Activated T-helper 1 cell treated with anti-CD3 and anti-CD28 coated beads, Interleukin-2, amount 50 U/mL, for 16 hours (primary cell): ENCODE data around the gene BMPR2.
"Not testable (repeated sequence)": the region's sequence is repeated elsewhere in the genome, so short reads cannot be mapped to it uniquely, and the experiment has no call there.

Experiments used
- DNase-seq, 2 donors: peaks; one replicate each; pipeline ENCODE4 v3.0.0-alpha.2; 2020; ENCODE audit warnings: low read depth in 1 of 2, low spot score in 1 of 2

The BMPR2 gene

DNA sequence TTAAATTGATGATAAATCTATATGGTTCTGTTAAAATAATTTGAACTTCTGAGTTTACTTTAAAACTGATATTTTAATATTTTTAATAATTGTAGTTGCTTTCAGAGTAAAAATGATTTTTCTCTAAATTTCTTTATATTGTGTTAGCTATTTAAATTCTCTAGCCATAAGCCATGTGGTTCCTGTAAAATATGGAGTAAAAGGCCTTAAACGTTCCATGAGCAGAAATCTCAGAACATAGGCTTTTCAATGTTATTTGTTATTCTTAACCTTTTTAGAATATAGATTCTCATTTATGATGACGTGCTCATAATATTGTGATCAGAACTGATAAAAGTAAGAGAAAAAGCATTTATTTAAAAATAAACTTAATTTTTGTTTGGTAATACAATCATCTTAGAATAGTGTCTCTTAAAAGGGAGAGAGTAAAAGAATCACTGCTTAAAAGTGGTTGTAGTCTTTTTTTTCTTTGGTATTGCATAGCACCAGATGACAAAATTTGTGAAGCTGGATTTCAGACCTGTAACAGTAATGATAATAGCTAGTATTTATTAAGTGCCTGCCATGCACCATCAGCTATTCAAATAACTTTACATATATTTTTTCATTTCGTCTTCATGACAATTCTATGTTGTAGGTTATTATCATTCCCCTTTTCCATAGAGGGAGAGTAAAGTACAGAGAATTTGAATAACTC is 2.7 kb downstream of the BMPR2 start:
- DNase-seq = no peak

DNA sequence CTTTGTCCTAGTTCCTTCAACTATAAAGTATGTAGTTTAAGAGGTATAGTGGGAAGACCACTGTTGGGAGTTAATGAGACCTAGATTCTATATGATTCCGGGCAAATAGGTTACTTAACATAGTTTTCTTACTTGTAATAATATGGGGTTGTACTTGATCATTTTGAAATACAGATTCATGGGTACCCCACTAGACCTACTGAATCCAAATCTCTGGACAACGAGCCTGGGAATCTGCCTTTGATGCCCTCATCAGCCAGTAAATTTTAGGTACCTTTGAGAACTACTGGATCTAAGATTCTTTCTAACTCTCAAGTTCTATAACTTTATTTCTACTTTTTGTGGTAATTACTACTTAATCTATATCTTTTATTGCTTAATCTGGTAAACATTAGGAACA is 6.6 kb downstream of the BMPR2 start:
- DNase-seq = no peak

DNA sequence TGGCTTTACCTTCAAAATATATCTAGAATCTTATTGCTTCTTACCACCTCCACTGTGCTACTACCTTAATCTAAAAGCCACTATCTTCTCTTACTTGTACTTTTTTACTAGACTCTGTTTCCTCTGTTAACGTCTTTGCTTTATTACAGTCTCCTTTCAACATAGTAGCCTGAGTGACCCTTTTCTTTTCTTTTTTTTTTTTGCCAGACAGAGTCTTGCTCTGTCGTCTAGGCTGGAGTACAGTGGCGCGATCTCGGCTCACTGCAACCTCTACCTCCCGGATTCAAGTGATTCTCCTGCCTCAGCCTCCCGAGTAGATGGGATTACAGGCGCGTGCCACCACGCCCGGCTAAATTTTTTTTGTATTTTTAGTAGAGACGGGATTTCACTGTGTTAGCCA is 10.4 kb downstream of the BMPR2 start:
- not testable (repeated sequence) for DNase-seq

DNA sequence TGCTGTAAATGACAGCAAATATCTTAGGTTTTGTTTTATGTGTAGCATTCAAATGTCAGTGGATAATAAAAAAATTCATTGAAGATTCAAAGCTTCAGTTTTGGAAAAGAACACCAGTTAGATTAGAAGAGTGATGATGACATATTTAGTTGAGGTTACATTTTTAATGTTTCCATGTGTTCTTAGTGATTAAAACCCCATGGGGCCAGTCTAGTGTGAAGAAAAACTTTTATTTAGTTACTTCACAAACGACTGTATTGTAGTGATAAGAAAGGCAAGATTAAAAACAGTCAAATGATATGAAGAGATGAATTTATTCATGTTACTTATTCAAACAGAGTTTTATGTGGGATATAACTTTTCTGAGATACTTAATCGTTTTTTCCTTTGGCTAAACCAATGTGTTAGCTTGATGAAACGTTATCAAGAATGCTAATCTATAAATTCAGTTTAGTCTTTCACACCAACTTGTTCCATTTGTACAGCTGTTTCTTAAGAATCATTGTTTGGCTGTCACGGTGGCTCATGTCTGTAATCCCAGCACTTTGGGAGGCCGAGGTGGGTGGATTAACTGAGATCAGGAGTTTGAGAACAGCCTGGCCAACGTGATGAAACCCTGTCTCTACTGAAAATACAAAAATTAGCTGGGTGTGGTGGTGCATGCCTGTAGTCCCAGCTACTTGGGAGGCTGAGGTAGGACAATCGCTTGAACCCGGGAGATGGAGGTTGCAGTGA is 11.6 kb downstream of the BMPR2 start:
- no peak for DNase-seq

DNA sequence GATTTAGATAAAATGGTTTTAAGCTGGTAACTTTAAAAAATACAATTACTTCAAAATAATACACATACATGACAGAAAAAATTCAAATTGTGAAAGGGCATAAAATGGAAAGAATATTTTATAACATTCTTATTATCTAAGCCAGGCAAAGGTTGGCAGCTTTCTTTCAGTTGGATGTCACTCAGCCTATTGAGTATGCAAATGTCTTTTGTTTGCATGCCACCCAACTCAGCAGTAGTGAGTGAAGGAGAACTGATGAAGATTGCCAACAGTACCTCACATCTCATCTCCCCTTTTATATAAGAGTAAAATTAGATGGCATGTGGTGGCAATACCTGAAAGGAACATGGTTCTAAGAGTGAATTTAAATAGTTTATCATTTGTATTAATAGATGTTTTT is 24.8 kb downstream of the BMPR2 start:
- no peak for DNase-seq

DNA sequence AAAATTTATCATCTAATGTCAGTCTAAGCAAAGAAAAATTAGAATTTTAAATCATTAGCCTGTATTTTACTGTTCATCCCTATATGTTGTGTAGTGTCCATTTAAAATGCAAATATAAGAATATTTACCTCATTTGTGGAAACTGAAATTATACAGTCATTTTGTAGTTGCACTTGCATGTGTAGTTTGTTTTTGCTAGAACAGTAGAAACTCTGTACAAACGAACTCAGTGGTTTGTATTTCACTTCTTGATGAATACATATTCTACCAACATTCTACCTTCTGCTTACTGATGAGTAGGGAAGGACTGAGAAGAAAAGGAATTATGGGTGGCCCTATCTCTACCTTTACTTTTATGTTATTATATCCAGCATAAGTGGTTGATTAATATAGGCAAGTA is 29.7 kb downstream of the BMPR2 start:
- DNase-seq = no peak

DNA sequence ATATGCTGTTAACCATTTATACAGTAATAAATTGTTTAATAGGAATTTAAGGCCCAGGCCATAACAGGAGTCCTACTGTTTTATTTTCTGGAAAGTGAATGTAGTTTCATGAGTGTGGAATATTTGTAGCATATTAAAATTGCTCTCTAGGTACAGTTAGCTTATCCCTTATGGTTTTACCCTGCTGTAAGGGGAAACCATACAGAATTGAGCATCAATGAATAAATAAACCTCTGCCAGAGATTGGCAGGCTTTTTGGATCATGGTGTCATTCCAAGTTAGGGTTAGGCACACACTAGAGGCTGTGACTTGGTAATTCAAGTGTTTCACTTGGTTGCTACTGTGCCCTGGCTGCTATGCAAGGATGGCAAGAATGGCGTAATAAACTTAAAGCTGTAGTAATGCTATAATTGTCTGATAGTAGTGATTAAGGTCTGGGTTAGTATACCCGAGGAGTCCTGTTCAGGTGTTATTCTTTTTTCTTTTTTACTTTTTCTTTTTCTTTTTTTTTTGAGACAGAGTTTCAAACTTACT is 30.4 kb downstream of the BMPR2 start:
- no peak for DNase-seq

DNA sequence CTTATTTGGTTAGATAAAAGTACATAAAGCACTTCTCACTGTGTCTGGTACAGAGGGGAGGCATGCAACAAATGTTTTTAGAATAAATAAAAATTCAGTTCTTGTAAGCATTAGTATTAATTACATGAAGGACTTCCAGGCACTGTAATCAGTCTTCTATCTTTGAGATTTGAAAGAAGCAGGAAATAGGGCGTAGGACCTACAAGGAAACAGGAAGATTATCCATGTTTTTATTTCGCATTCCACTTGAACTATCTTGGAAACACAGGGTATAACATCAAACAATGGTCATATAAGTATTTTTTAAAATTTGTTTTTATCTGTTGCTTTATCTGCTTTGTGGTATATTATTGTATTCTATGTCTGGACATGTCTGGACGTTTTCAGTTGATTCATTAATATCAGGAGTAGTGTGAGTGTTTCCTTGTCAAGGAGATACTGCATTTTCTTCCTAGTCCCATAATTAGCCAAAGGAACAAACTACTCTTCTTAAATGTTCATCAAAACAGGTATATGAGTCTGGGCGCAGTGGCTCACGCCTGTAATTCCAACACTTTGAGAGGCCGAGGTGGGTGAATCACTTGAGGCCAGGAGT is 32.5 kb downstream of the BMPR2 start:
- no peak for DNase-seq

DNA sequence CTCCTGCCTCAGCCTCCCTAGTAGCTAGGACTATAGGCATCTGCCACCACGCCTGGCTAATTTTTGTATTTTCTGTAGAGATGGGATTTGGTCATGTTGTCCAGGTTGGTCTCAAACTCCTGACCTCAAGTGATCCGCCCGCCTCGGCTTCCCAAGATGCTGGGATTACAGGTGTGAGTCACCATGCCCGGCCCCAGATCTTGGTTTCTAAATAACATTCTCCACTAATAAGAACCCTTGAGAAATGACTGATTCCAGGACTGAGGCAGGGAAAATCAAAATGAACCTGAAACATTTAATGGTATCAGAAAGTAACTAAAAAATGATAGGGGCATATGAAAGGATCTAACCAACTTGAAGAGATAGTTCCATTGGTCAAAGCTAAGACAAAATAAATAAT is 34.0 kb downstream of the BMPR2 start:
- no peak for DNase-seq

DNA sequence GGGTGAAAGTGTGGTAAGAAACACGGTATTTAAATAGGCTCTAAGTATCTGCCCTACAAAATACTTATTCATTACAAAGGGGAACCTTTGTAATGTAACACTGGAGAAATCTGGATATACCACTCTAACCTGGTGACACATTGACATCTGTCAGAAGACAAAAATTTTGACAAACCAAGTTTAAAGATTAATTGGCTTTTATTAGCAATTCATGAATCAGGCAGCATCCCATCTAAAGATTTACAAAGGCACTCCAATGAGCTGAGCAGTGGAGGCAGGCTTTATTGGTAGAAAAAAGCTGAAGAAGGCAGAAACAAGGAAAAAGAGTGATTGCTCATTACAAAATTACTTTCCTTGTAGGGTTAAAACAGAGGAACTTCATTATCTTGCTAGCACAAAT is 35.0 kb downstream of the BMPR2 start:
- DNase-seq = no peak

DNA sequence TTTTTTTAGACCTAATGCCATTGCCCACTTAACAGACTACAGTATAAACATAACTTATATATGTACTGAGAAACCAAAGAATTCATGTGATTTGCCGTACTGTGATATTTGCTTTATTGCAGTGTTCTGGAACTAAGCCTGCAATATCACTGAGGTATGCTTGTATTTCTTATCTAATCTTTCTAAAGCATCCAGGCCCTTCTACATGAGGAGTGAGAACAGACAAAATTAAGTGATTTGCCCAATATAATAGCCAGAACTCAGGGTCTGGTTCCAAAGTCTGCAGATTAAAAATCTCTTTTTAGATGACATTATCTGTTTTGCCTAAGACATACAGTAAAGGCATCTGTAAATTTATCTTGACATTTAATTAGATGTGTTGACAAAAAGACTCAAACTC is 41.9 kb downstream of the BMPR2 start:
- DNase-seq = no peak

DNA sequence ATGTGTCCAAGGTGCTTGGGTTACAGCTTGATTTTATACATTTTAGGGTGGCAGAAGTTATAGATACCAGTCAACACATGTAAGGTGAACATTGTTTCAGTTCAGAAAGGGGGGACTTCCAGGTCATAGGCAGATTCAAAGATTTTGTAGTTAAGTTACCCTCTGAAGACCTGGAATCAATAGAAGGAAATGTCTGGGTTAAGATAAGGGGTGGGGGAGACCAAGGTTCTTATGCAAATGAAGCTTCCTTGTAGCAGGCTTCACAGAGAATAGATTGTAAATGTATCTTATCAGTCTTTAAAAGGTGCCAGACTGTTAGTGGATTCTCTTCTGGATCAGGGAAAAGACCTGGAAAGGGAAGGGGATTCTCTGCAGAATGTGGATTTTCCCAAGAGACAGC is 42.4 kb downstream of the BMPR2 start:
- no peak for DNase-seq

DNA sequence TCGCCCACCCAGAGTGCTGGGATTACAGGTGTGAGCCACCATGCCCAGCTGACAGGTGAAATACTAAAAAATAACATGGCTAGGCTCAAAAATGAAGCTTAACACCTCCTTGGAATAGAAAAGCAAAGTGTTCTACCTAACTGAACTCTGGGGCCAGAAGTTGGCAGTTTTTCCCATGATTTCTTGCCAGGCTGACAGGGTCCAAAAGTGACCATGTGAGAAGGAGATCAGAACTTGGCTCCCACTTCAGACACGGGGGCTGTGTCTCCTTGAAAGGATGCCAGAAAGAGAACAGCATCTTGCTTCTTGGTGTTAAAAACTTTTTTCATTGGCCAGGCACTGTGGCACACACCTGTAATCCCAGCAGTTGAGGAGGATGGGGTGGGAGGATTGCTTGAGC is 47.0 kb downstream of the BMPR2 start:
- no peak for DNase-seq

DNA sequence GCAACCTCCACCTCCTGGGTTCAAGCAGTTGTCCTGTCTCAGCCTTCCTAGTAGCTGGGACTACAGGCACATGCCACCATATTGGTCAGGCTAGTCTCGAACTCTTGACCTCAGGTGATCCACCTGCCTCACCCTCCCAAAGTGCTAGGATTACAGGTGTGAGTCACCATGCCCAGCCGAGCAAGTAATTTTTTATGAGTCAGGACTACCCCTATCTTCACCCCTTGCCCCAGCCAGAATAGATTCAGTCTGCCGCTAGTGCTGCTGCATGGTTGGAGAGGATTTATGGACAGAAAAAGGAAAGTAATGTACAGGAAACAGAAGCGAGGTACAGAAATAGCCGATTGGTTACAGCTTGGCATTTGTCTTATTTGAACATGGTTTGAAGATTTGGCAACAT is 48.9 kb downstream of the BMPR2 start:
- no peak for DNase-seq

DNA sequence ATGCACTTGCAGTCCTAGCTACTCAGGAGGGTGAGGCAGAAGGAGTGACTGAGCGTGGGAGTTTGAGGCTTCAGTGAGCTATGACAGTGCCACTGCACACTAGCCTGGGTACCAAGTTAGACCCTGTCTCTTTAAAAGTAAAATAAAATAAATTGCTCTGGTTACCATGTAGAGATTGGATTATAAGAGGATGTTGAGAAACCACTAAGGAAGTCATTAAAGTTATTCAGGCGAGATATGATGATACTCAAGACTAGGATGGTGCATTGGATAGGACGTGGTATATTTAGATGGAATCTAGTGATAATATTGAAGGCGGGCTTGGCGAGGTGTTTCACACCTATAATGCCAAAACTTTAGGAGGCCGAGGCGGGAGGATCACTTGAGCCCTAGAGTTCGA is 50.6 kb downstream of the BMPR2 start:
- DNase-seq = no peak

DNA sequence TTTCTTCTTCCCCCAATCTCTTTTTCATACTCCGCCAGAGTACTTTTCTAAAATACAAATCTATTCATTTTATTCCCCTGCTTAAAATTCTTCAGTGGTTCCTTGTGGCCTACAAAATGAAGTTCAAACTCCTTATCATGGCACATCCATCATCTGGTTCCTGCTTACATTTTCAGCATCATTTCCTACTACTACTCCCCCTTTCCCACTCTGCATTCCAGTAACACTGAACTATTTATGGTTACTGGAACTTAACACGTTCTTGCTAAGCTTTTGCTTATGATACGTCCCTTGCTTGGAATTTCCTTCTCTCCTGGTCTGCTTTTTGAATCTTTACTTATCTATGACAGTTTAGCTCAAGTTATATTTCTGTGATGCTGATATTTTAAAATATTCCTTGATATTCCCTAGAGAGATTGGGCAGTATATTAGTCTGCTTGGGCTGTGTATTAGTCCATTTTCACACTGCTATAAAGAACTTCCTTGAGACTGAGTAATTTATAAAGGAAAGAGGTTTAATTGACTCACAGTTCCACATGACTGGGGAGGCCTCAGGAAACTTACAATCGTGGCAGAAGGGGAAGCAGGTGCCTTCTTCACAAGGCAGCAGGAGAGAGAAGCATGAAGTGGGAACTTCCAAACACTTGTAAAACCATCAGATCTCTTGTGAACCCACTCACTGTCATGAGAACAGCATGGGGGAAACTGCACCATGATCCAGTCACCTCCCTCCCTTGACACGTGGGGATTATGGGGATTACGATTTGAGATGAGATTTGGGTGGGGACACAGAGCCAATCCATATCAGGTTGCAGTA is 53.2 kb downstream of the BMPR2 start:
- DNase-seq = no peak

DNA sequence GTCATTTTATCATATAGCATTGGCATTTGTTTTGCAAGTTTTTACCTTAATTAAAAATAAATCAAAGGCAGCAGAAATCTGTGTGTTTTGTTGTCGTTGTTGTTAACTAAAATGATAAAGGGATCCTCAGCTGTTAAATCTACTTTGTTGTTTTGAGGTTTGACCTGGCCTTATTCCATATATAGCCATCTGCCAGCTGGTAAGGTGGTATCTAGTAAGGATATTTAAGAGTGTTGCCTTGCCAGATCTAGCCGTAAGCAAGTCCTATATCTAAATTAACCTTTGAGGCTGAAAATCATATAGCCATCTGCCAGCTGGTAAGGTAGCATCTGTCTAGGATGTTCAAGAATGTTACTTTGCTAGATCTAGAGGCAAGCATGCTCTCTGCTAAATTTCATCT is 56.6 kb downstream of the BMPR2 start:
- DNase-seq = no peak

DNA sequence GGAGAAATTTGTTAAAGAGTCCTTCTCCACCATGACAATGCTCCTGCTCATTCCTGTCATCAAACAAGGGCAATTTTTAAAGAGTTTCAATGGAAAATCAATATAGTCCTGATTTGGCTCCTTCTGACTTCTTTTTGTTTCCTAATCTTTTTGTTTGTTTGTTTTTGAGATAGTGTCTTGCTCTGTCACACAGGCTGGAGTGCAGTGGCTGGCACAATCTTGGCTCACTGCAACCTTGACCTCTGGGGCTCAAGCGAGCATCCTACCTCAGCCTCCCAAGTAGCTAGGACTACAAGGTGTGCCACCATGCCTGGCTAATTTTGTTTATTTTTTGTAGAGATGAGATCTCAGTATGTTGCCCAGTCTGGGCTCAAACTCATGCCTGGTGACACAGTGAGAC is 58.3 kb downstream of the BMPR2 start:
- DNase-seq = no peak

DNA sequence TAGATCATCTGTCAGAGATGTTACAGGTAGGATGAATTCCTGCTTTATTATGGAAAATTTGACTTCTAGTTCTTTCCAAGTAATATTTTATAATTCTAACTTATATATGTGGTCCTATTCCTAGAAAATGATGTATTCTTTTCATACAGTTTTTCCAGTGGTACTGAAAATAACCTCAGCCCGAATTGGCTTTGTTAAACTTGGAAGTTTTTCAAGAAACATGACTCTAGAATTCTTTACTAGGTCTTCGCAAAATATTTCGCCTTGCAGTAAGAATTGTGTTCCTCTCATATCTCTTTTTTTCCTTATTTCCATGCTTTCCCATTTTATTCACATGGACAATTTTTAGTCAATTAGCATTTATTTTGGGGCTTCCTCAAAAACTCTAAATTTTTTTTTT is 60.5 kb downstream of the BMPR2 start:
- no peak for DNase-seq

DNA sequence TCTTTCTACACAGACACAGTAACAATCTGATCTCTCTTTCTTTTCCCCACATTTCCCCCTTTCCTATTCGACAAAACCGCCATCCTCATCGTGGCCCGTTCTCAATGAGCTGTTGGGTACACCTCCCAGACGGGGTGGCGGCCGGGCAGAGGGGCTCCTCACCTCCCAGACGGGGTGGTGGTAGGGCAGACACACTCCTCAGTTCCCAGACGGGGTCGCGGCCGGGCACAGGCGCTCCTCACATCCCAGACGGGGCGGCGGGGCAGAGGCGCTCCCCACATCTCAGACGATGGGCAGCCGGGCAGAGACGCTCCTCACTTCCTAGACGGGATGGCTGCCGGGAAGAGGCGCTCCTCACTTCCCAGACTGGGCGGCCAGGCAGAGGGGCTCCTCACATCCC is 64.0 kb downstream of the BMPR2 start:
- not testable (repeated sequence) for DNase-seq

DNA sequence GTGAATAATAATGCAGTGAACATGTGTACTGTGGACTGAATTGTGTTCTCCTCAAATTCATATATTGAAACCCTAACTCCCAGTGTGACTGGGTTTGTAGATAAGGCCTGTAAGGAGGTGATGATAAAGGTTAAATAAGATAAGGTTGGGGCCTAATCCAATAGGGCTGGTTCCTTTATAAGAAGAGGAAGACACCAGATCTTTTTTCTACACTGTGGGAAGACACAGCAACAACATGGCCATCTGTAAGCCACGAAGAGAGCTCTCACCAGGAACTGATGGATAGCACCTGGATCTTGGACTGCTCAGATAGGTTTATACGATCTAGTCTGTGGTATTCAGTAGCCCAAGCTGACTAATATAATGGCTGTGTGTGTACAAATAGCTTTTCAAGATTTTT is 66.8 kb downstream of the BMPR2 start:
- DNase-seq = no peak

DNA sequence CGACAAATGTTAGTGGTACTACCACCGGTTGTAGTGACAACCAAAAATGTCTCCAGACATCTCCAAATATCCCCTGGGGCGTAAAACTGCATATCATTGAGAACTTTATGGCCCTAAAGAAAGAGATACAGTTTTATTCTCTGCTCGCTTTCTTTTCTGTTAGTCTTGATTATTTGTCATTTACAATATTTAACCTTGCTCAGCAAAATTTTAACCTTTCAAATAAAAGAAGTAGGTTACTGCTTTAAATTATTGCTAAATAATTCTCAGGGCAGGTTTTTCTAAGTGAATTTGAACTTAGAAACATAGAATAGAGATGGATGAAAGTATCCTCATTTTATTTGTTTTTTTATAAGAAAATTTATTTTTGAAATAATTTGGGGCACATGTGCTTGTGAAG is 67.9 kb downstream of the BMPR2 start:
- no peak for DNase-seq
